ENCODE measurements around the gene CHCHD1.

GRCh38 chr10:73758704-73759511 is 22.9 kb upstream of the CHCHD1 start:
- TF ChIP-seq POLR2AphosphoS5 (IDR thresholded peaks at IDR 0.05; ENCODE audit: borderline replicate concordance, low read depth, low read length) (no peak), EZH2 (IDR thresholded peaks at IDR 0.05) (no peak)
